ENCODE results near the gene FOXJ3.

- no peak for TF ChIP-seq CTCF (IDR thresholded peaks at IDR 0.05)
- no peak for TF ChIP-seq EZH2 (IDR thresholded peaks at IDR 0.05; ENCODE audit: borderline replicate concordance, insufficient read depth, low read depth, low read length, poor library complexity, severe bottlenecking)
These were observed 46.6 kb downstream of the FOXJ3 start for GRCh38 chr1:42288311-42288985.
